Medulla oblongata (tissue), 1 donor: Measurements from ENCODE around the gene NME7.

Source experiments
- DNase-seq: peaks from one replicate; pipeline ENCODE4 v3.0.0-alpha.2; 2015; ENCODE audit errors: extremely low spot score

NME7 gene

DNA sequence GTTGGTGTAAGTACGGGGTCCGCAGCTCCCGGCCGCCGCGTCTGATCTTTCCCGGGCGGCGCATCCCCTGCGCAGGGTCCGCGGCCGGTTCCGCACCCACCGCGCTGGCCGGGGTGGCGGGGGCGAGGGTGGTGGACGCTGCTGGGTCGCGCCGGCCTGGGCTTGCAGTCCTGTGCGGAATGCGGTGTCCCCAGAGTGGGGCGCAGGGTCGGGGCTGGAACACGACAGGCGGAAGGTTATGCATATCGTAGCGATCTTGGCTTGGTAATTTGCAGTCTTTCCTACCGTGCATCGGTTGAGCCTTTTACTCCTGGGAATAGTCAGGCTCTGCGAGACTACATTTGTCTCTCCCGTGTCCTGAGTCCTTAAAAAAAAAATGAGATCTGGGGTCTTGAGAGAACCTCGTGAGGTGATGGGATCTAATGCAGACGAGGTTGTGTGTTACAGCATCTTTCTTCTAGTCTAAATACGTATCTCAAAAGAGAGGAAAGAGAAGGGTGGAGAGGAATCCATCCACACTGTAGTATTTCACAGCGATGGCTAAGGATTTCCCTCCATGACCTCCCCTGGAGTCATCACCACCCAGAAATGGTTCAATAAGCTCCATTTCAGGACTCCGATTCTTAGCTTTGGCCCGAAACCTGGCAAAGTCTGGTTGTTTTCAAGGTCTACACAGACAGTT, 260.5 kb downstream of the NME7 start:
- peak; percentile 60 for DNase-seq

DNA sequence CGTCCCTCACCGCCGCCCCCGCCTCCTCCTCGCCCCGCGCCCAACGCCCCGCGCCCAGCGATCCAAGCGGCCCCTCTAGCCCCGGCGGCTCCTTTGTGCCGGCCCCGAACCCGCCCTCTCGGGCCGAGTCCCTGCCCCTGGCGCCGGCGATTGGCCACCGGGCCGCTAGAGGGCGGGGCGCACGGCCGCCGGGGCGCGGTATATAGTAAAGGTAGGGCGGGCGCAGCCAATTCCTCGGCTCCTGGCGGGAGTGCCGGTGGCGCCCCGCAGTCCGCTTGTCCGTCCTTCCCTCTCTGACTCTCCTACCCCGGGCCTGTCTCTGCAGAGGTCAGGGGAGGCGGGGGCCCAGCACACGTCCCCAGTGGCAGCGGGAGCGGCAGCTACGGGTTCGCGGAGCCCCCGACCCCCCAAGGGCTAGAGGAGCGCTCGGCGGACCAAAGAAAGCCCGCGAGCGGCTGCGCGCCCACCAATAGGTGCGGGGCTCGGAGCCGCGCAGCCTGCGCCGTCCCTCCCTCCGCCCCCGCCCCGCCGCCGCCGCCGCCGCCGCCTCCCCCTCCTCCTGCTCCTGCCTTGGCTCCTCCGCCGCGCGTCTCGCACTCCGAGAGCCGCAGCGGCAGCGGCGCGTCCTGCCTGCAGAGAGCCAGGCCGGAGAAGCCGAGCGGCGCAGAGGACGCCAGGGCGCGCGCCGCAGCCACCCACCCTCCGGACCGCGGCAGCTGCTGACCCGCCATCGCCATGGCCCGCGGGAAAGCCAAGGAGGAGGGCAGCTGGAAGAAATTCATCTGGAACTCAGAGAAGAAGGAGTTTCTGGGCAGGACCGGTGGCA, 261.3 kb downstream of the NME7 start, which contains the start of gene ATP1B1:
ATP1B1 (plus strand) TSS at position 596 of the 826 bp plus-strand sequence; CDS start at position 736, 140 bp downstream.
- peak; percentile 94 for DNase-seq

DNA sequence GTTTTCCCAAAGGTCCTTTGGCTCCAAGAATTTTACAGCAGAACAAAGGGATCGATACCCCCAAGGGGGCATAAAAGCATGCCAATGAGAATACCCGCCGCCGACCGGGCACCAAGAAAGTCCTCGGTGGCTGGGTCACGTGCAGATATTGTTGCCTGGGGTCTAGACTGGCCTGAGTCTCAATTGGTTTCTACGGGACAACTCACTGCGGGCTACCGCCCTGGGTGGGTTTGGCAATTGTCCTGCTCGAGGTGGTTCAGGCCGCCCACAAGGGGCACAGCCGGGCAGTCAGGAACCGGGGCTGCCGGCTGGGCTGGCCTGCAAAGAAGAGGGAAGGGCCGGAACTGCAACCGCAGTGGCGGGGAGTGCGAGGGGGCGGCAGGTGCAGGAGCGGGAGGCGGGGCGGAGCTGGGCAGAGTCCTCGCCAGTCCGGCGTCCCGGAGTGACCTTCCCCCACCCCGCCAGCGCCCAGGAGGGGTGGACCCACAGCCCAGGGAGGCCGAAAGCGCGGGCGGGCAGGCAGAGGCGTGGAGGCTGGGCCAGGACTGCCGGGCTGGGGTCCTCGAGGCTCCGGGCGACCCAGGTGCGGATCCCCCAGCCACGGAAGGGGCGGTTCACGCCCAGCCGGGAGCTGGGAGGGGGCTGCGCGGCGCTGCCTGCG, 262.0 kb downstream of the NME7 start:
- peak; percentile 76 for DNase-seq

DNA sequence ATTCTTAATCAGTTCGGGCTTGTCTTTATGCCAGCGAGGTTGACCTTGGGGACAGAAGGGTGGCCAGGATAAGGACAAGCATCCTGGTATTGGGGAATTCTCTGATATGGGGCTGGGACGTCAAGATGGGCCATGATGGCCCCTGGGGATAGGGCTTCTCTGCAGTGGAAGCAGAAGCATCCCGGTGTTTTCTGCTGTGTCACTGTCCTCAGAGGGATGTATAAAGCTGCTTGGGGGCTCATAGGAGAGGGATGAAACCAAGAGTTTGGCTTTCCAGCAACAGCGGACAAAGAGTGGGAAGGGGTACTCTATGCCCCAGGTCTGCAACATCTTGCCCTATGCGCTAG, 262.5 kb downstream of the NME7 start:
- no peak for DNase-seq

DNA sequence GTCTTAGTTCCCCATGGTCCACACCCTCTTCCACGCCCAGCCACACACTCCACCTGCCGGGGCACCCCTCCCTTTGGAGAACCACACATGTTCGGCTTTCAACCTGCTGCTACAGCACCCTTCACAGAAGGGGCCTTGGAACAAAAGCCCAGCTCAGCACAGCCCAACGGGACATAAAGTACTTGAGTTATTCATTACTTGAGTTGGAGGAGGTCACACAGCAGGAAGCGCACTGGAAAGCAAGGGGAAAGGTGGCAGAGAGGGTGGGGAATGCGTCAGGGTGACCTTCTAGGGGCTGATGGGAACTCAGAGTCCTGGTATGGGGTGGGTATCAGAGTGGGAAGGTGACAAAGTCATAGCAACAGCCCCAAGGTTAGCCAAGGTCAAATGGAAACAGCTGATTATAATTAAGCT, 264.1 kb downstream of the NME7 start:
- DNase-seq, result no peak

DNA sequence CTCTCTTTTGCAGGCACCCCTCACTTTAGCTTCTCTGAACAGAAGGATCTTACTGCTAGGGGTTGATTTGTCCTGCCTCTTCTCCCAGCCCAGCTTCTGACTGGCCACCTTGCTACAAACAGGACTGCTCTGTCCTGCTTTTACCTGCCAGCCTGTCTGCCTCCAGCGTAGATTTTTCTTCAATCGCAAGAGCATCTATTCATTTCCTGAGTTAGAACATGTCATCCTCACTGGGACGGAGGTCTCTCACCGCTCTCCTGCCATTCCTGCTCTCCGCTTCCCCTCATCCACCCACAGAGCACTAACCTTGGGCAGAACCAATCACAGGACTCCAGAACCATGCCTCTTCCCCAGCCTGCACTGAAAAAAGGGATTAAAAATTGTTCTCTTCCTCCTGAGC, 264.6 kb downstream of the NME7 start:
- DNase-seq, result no peak

DNA sequence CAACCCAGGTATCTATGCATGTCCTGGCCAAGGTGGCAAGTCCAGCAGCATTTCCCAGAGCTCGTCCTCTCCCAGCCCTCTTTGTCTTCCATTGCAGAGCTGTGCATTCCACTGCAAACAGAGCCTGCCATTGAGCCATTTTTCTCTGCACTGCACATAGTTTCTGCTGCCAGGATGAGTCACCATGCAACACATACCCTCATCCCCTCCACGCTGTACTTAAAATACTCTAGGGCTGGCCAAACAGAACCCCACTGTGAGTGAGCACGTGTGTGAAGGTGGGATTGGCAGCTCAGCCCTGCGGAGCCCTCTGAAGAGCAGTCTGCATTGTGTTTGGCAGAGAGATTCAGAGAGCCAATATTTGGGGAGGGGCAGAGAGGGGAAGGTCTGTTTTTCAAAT, 265.0 kb downstream of the NME7 start:
- DNase-seq, result peak; percentile 78

DNA sequence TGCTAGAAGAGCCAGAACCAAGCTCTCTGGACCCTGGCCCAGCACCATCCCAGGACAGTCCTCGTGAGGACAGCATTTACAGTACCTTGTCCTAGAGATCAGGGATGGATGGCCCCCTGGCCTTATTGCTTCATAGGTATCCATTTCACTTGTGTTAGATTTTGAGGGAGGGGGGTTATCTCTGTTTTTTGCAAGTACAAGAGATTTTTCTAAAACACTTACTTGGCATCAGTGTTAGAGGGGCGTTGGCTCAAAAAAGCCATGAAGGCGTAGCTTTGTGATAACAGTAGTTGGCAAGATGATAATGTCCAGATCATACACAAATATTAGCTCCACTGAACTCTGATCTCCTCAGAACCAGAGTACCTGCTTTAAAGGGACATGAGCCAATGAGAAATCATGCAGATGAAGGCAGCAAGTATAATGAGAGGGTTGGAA, 266.9 kb downstream of the NME7 start:
- DNase-seq, result no peak

DNA sequence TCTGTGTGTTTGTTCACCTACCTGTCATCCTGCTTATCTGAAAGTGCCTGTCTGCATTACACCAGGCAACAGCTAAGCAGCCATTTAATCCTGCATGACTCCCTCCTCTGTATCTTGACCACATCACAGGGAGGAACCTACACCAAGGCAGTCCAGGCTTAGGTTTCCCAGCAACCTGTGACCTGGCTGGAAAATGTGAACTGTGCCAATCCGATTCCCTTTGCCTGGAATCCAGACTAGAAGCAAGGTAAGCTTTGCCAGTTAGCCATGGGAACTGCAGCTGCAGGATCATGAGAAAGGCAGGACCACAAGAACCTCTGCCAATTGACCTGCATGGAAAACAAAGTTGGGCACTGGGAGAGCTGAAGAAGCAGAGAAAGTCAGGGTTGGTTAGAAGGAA, 267.4 kb downstream of the NME7 start:
- DNase-seq, result peak; percentile 45

DNA sequence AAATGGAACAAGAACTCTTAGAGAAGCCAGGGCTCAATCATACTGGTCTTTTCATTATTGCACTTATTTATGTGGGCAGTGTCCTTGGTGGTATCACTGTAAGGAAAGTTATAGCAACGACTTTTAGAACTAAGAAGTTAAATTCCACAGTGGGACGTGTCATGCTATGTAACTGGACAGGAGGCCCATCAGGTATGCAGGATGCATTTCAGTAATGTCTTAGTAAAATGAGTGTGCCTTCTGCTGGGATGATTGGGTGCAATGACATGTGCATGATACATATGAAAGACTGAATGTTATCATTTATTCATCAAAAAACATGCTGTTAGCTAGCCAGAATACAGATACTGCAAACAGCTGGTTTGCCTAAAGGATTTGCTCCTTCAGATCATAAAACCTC, 268.0 kb downstream of the NME7 start:
- no peak for DNase-seq

DNA sequence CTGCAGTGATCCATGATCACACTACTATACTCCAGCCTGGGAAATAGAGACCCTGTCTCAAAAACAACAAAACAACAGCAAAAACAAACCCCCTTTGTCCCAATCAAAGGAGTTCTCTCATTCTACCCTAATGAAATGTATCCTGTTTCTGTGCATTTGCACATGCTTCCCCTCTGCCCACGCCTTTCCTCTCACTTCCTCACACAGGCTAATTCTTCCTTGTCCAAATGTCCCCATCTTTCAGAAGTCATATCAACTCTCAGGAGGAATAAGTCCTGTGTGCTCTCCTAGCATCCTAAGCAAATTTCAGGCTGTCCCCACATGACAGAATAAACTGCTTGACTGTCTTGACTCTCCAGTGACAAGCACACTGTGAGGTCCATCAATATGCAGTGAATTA, 269.2 kb downstream of the NME7 start:
- no peak for DNase-seq

DNA sequence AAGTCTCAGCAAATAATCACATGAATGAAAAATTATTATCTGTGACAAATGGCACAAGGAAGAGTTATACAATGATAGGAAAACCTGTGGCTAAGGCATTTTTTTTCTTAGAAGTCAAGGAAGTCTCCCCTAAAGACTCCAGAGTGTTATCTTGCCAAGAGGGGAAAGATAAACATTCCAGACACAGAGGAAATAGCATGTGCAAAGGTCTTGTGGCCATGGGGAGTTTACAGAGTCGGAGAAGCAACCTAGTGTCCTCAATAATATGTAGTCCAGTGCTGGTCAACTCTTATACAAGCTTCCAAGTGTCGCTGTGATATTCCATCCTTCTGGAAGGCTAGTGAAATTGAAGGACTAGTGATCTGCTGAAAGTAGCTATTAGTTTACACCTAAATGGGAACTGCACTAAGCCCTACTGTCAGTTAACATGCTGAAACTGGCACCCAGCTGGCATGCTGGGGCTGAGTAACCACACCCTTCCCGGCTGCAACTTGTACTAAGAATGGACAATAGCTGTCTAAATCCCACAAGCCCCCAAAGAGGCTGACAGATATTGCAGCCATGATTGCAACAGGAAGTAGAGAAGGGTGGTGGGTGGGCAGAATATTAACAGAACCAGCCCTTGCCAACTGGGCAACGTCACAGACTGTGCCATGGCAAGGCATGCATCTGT, 272.6 kb downstream of the NME7 start:
- DNase-seq, result no peak

DNA sequence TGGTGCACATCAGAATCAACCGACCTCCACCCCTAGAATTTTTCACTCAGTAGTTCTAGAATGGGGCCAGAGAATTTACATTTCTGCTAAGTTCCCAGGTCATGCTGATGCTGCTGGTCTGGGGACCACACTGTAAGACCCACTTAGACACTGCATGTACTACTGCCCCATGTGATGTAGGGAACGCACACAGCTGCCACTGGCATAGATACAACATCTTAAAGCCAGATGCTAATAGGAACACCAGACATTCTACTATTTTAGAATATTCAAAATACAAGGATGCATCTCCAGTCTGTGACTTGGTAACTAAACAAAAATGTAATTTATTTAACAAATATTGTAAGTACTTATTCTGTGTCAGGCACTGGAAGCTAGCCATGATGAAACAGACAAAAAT, 275.2 kb downstream of the NME7 start:
- no peak for DNase-seq

DNA sequence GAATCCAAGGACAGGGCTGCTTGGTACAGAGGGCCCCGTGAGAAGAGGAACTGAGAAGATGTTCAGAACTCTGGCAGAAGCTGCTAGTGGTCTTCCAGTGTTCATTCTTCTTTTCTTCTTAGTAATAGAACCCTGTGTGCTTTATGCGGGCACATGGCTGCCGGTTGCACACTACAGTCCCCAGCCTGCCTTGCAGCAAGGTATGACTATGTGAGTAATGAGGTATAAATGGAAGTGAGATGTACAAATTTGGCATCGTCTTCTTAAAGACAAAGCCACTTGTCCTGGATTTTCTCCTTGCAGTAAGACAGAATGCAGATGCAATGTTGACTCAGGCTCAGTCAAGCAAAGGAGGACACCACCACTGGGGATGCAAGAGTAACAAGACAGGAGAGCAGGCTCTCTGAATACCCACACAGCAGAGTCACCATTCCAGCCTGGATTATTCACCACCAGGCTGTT, 276.1 kb downstream of the NME7 start:
- no peak for DNase-seq

DNA sequence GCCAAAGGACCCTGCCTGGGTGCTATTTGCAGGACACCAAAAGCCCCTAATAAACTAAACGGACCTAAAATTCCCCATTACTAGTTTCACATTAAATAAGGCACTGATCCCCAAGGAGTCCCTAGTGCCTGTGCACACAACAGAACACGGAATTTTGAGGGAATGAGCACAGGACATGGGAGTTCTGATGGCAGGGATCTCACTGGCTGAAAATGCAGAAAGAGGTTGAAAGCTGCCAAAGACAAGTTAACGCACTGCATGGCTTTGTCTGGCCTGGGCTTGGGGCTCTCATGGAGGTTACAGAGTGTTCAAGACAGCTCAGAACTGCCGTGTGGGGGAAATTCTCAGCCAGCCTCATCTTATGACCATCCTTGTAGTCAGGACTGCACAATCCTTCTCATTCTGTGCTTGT, 276.7 kb downstream of the NME7 start:
- DNase-seq, result peak; percentile 50

DNA sequence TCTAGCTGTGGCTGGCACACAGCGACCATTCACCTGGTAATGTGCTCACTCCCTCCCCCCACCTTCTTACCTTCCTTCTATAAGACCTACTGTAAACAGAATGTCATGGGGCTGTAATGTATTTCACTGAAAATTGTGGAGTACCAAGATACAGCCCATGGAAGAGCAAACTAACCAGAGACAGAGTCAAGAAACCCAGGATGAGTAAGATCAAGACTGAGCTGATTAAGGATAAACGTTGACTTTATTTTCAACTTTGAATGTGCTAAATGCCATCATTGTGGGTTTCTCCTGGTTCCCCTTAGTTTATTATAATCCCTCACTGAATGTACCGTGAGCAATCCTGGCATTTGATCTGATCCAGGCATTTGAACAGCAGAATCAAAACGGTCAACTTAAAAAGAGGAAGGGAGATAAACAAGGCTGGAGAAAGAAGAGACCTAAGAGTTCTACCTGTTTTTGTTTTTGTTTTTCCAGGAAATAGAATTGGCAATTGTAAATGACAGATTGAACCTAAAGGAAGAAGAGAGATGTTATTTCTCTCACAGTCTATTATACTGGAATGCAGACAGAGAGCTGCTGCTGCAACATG, 277.2 kb downstream of the NME7 start:
- no peak for DNase-seq

DNA sequence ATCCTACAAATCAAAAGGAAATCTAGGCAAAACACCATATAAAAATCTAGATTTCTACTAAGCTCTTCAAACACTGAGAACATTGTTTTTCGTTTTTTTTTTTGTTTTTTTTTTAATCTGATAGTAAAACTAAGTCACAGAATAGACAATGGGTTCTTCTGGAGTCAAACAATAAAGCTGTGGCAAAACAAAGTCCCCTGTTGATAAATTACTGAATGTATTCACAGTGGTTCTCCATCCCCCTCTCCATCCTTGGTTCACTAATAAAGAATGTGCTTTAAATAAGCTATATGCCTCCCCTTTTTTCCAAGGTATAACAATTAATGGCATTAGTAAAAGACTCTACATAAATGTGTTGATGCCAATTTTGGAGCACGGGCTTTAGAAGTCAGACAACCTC, 277.8 kb downstream of the NME7 start:
- DNase-seq, result peak; percentile 82

DNA sequence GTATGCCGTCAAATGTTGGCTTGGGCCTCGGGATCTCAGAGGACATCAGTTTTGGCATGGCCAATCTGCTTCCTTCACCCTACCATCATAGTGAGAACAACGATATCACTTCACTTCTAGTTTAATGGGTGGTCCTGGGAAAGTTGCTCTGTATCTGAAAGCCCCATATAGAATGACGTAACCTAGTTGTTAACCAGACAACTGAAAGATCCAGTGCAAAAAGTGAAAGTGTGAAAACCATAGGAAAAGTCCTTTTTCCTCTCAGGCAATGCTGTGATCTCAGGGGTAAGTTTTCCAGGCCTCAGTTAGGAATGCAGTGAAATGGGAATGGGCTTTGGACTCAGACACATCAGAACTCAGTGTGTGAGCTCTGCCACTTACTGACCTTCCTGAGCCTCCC, 279.7 kb downstream of the NME7 start:
- DNase-seq, result no peak

DNA sequence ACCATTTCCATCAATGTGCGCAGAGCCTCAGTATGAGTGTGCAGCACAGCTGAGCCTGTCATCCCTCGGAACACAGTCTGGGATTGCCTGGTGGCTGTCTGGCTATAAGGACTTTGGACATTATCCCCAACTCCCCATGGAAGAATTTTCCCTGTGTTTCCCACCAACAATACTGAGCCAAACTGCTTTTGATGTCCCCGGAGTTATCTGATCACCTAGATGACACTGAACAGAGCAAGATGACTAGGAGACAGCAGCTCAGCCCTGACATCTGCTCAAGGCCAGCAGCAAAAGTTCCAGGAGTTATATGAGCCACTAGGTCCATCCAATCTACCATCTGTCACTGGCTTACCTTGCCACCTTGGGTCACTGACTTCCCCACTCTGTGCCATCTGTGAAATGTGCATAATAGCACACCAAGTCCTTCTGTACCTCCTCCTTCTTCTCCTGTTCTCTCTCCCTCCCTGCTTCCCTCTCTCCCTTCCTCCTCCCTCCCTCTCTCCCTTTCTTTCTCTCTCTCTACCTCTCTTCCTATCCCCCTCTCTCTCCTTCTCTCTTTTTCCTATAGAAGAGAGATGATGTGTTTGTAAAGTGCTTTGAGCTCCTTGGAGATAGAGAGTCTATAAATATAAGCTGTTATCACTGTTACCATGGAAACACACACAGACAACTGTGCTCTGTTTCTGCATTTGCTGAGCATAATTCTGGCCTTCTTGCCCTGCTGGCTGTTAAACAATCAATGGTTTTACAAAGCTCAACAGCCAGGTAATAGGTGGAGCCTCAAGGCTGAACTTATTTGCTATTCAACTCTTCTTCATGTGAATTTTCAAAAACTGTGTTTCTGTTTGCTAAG, 280.8 kb downstream of the NME7 start:
- peak; percentile 48 for DNase-seq

DNA sequence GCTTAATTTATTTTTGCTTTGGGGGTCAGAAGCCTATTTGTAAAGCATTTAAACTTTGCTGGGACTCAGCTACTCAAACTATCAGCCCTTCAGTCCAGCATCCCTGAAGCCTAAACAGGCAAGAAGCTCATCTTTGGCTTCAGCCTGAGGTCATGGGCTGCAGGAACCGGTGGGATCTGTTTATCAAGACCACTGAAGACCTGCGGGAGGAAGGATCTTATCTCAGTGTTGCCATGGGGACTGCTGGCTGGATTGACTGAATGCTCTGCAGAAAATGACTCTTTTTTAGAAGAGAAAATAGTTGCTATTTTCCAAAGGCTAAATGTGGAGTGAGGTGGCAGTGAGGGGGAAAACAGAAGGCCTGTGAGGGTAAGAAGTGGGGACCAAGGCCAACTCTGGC, 281.7 kb downstream of the NME7 start:
- no peak for DNase-seq
